WTC11 (cell line): ENCODE results near the gene ST3GAL6. TPM values are rescaled to one million over a fixed set of nuclear protein-coding genes. Genes with fewer than 3 reads are reported as not detected.

Source experiments
- ATAC-seq: fragments of 200-7000 bp; cut with Tn5 transposase; 2 replicates; pipeline ENCODE4 v1.10.0; 2021; ENCODE audit warnings: mild to moderate bottlenecking, moderate library complexity
- CTCF ChIA-PET: fragments of 300-600 bp; sonication (Branson Sonifier 250); formaldehyde crosslinking; loops from one replicate; lab custom pipeline; 2021; ENCODE audit warnings: antibody characterized with exemption; lab: Charles Lee
- POLR2A ChIA-PET: fragments of 350-600 bp; sonication (Branson Sonifier 250); formaldehyde crosslinking; loops from one replicate; lab custom pipeline; 2021; ENCODE audit warnings: antibody characterized with exemption; lab: Charles Lee
- DNase-seq: peaks from one replicate; pipeline ENCODE4 v3.0.0; 2021; ENCODE audit warnings: low spot score
- H3K27ac Mint-ChIP-seq: 2 replicates; pipeline ENCODE4 v1.8.0; 2021; ENCODE audit warnings: mixed read lengths
- H3K27me3 Mint-ChIP-seq: 2 replicates; pipeline ENCODE4 v1.8.0; 2021; ENCODE audit warnings: low read depth, mild to moderate bottlenecking, moderate library complexity, mixed read lengths
- H3K36me3 Mint-ChIP-seq: 2 replicates; pipeline ENCODE4 v1.8.0; 2021; ENCODE audit warnings: mixed read lengths
- H3K4me1 Mint-ChIP-seq: 2 replicates; pipeline ENCODE4 v1.8.0; 2022; ENCODE audit warnings: mixed read lengths
- H3K4me3 Mint-ChIP-seq: 2 replicates; pipeline ENCODE4 v1.8.0; 2021; ENCODE audit warnings: mild to moderate bottlenecking, moderate library complexity, mixed read lengths
- H3K9me3 Mint-ChIP-seq: 2 replicates; pipeline ENCODE4 v1.8.0; 2021; ENCODE audit warnings: mixed read lengths
- AR ChIP-seq: fragments of 250-450 bp; sonication (Bioruptor Pico); IDR thresholded peaks from 2 replicates; pipeline ENCODE4 v1.9.0; 2021; ENCODE audit warnings: mild to moderate bottlenecking
- CDX4 ChIP-seq: fragments of 250-450 bp; sonication (Bioruptor Pico); IDR thresholded peaks from 2 replicates; pipeline ENCODE4 v1.9.0; 2021; ENCODE audit warnings: moderate library complexity, mild to moderate bottlenecking, inconsistent platforms, borderline replicate concordance
- CREB1 ChIP-seq: sonication (generic); formaldehyde crosslinking; IDR thresholded peaks from 2 replicates; pipeline ENCODE4 v1.8.0; 2023; ENCODE audit warnings: mild to moderate bottlenecking, missing genetic modification reagents
- FOXP1 ChIP-seq: sonication (generic); formaldehyde crosslinking; IDR thresholded peaks from 2 replicates; pipeline ENCODE4 v1.8.0; 2022; ENCODE audit warnings: missing genetic modification reagents, mild to moderate bottlenecking, moderate library complexity, borderline replicate concordance
- HMGXB4 ChIP-seq: sonication (generic); formaldehyde crosslinking; IDR thresholded peaks from 2 replicates; pipeline ENCODE4 v1.8.1; 2023; ENCODE audit warnings: mild to moderate bottlenecking, moderate library complexity, missing genetic modification reagents
- JUN ChIP-seq: sonication (generic); formaldehyde crosslinking; IDR thresholded peaks from 2 replicates; pipeline ENCODE4 v1.8.0; 2023; ENCODE audit warnings: mild to moderate bottlenecking, missing genetic modification reagents
- MYBL2 ChIP-seq: sonication (generic); formaldehyde crosslinking; IDR thresholded peaks from 2 replicates; pipeline ENCODE4 v1.8.1; 2023; ENCODE audit warnings: mild to moderate bottlenecking, moderate library complexity, missing genetic modification reagents
- NFATC4 ChIP-seq: fragments of 250-450 bp; sonication (Bioruptor Pico); IDR thresholded peaks from 2 replicates; pipeline ENCODE4 v1.9.0; 2021; ENCODE audit warnings: mild to moderate bottlenecking
- SOX15 ChIP-seq: fragments of 250-450 bp; sonication (Bioruptor Pico); IDR thresholded peaks from 2 replicates; pipeline ENCODE4 v1.9.0; 2021; ENCODE audit warnings: mild to moderate bottlenecking
- TEAD4 ChIP-seq: sonication (generic); formaldehyde crosslinking; IDR thresholded peaks from 2 replicates; pipeline ENCODE4 v1.8.0; 2022; ENCODE audit warnings: mild to moderate bottlenecking, missing genetic modification reagents
- TP53 ChIP-seq: sonication (generic); formaldehyde crosslinking; IDR thresholded peaks from 2 replicates; pipeline ENCODE4 v1.8.1; 2023; ENCODE audit warnings: mild to moderate bottlenecking, missing genetic modification reagents
- ZNF317 ChIP-seq: sonication (generic); formaldehyde crosslinking; IDR thresholded peaks from 2 replicates; pipeline ENCODE4 v1.8.1; 2023; ENCODE audit warnings: low read depth, mild to moderate bottlenecking, moderate library complexity, missing genetic modification reagents, borderline replicate concordance
- ZNF423 ChIP-seq: fragments of 250-450 bp; sonication (Bioruptor Pico); IDR thresholded peaks from 2 replicates; pipeline ENCODE4 v2.1.2; 2022; ENCODE audit warnings: mild to moderate bottlenecking, moderate library complexity
- ZSCAN18 ChIP-seq: fragments of 250-450 bp; sonication (Bioruptor Pico); IDR thresholded peaks from 2 replicates; pipeline ENCODE4 v2.1.2; 2022; ENCODE audit warnings: mild to moderate bottlenecking, moderate library complexity
- total RNA-seq: library from RNA; stranded (reverse); gene quantifications from 3 replicates; pipeline ENCODE4 v1.2.3, GENCODE V29; 2021
- TF ChIP-seq, protein P1 (sequence below): sonication (generic); formaldehyde crosslinking; IDR thresholded peaks from 2 replicates; pipeline ENCODE4 v1.8.1; 2022; ENCODE audit warnings: low read depth, missing genetic modification reagents, borderline replicate concordance

ST3GAL6 gene
- total RNA-seq, 1 experiment from 2014 or later: 8.1 TPM

- no peak for ATAC-seq
- Mint-ChIP-seq H3K27ac (no peak overlapping the region), H3K4me1 (peaks cover 16% of the 10 kb centered on the region), H3K4me3 (no peak overlapping the region), H3K27me3 (peaks cover 22% of the 10 kb centered on the region), H3K9me3 (no peaks in the 10 kb centered on the region), H3K36me3 (no peaks in the 10 kb centered on the region)
- ChIA-PET CTCF (no interaction called here), POLR2A (interaction anchor here (0.6 kb wide), 1 partner anchor 50 kb away, joined by 3 read pairs; no protein-coding TSS in a partner anchor)
- TF ChIP-seq CDX4 (CRISPR knock-in tag): no peak
- TF ChIP-seq CREB1 (CRISPR knock-in tag): no peak
- TF ChIP-seq NFATC4: no peak
- TF ChIP-seq HMGXB4 (CRISPR knock-in tag): no peak
- DNase-seq: no peak
Measured at GRCh38 chr3:98737301-98737700, 25.8 kb upstream of the ST3GAL6 start.

- no peak for DNase-seq
- Mint-ChIP-seq H3K9me3 (no peaks in the 10 kb centered on the region), H3K36me3 (no peaks in the 10 kb centered on the region), H3K4me3 (no peak overlapping the region), H3K4me1 (peaks cover 5% of the 10 kb centered on the region), H3K27ac (no peak overlapping the region), H3K27me3 (peaks cover 10% of the 10 kb centered on the region)
- POLR2A ChIA-PET: no interaction called here
- ATAC-seq: no peak
- CTCF ChIA-PET: no interaction called here
- TF ChIP-seq ZNF423 (CRISPR knock-in tag) (no peak), JUN (CRISPR knock-in tag) (no peak), FOXP1 (CRISPR knock-in tag) (no peak), TEAD4 (CRISPR knock-in tag) (no peak), ZNF317 (no peak), ZSCAN18 (CRISPR knock-in tag) (no peak)
Measured at GRCh38 chr3:98739266-98739665, 23.9 kb upstream of the ST3GAL6 start.

DNA sequence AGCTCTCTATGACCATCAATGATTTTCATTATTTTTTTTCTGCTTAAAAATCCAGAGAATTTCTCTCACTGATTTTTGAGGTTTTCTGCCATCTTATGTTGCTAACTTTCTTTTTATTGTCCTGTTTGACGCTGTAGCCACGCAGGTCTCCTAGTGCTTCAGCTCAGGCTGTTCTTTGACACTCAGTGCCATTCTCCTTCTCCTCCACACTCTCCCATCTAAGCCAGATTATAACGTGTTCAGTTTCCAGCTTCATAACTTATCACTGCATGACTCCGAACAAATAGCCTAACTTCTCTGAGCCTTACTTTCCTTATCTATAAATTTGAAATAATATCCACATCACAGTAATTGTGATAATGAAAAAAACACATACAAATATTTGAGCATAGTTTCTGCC lies 22.8 kb upstream of the ST3GAL6 start:
- Mint-ChIP-seq H3K36me3 (no peaks in the 10 kb centered on the region), H3K4me1 (no peaks in the 10 kb centered on the region; the same call in 1 of the 2 replicates), H3K27ac (no peak overlapping the region), H3K4me3 (no peak overlapping the region), H3K27me3 (no peaks in the 10 kb centered on the region; the same call in 1 of the 2 replicates), H3K9me3 (no peaks in the 10 kb centered on the region)
- TF ChIP-seq TP53 (CRISPR knock-in tag) (no peak), MYBL2 (CRISPR knock-in tag) (no peak), CREB1 (CRISPR knock-in tag) (no peak), AR (CRISPR knock-in tag) (no peak), SOX15 (CRISPR knock-in tag) (no peak)
- TF ChIP-seq, protein P1, sequence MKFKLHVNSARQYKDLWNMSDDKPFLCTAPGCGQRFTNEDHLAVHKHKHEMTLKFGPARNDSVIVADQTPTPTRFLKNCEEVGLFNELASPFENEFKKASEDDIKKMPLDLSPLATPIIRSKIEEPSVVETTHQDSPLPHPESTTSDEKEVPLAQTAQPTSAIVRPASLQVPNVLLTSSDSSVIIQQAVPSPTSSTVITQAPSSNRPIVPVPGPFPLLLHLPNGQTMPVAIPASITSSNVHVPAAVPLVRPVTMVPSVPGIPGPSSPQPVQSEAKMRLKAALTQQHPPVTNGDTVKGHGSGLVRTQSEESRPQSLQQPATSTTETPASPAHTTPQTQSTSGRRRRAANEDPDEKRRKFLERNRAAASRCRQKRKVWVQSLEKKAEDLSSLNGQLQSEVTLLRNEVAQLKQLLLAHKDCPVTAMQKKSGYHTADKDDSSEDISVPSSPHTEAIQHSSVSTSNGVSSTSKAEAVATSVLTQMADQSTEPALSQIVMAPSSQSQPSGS (CRISPR knock-in tag): no peak
- CTCF ChIA-PET: no interaction called here
- ATAC-seq: no peak
- POLR2A ChIA-PET: no interaction called here
- no peak for DNase-seq
